ENCODE measurements around the gene GRB2. TPM values are rescaled to one million over a fixed set of nuclear protein-coding genes. Genes with fewer than 3 reads are reported as not detected.

Gene GRB2
- total RNA-seq, 1 donor from 2014 or later, result 181 TPM

- H3K4me1 ChIP-seq, result peaks cover 86% of the 10 kb centered on the region
- no peak for DNase-seq
- H3K4me3 ChIP-seq, result no peak overlapping the region
- H3K9me3 ChIP-seq, result no peaks in the 10 kb centered on the region
- no peak for TF ChIP-seq CTCF (IDR thresholded peaks at IDR 0.05)
- intact Hi-C loops (cut with DNase I), result no loop called here
- H3K27me3 ChIP-seq (ENCODE audit: low read depth), result no peaks in the 10 kb centered on the region
- no peak overlapping the region for H3K27ac ChIP-seq
- H3K36me3 ChIP-seq, result peaks cover 10% of the 10 kb centered on the region
- ATAC-seq, result no peak
Measured at GRCh38 chr17:75396025-75396424, 9.5 kb downstream of the GRB2 start.

- peaks cover 84% of the 10 kb centered on the region for H3K4me1 ChIP-seq
- intact Hi-C loops (cut with DNase I), result no loop called here
Measured at GRCh38 chr17:75394332-75394918, 11.1 kb downstream of the GRB2 start.

GRCh38 chr17:75393523-75394331 lies 11.8 kb downstream of the GRB2 start:
- Histone ChIP-seq H3K27me3 (ENCODE audit: low read depth) (no peaks in the 10 kb centered on the region), H3K4me3 (peak overlapping the region; percentile 62), H3K36me3 (peaks cover 11% of the 10 kb centered on the region), H3K4me1 (peaks cover 85% of the 10 kb centered on the region), H3K27ac (peak overlapping the region; percentile 74), H3K9me3 (no peaks in the 10 kb centered on the region)
- peak; percentile 4 for TF ChIP-seq CTCF (IDR thresholded peaks at IDR 0.05)
- DNase-seq (peak; percentile 99), ATAC-seq (peak; percentile 100)
- intact Hi-C loops (cut with DNase I), result no loop called here

More at GRCh38 chr17:75394332-75394918, 11.1 kb downstream of the GRB2 start:
- H3K4me3 ChIP-seq, result peak overlapping the region; percentile 62
- DNase-seq (no peak), ATAC-seq (no peak)
- H3K9me3 ChIP-seq, result no peaks in the 10 kb centered on the region
- TF ChIP-seq CTCF (IDR thresholded peaks at IDR 0.05), result no peak
- peaks cover 11% of the 10 kb centered on the region for H3K36me3 ChIP-seq
- H3K27ac ChIP-seq, result peak overlapping the region; percentile 74
- no peaks in the 10 kb centered on the region for H3K27me3 ChIP-seq (ENCODE audit: low read depth)

- Histone ChIP-seq H3K4me3 (peak overlapping the region; percentile 62), H3K4me1 (peaks cover 82% of the 10 kb centered on the region)
- ATAC-seq, result no peak
Measured at GRCh38 chr17:75392559-75392958, 12.9 kb downstream of the GRB2 start.

GRCh38 chr17:75390982-75391381 lies 14.5 kb downstream of the GRB2 start:
- no peak for DNase-seq
- Histone ChIP-seq H3K27ac (no peak overlapping the region), H3K9me3 (no peaks in the 10 kb centered on the region), H3K36me3 (peaks cover 14% of the 10 kb centered on the region), H3K4me3 (no peak overlapping the region), H3K4me1 (peaks cover 71% of the 10 kb centered on the region), H3K27me3 (ENCODE audit: low read depth) (no peaks in the 10 kb centered on the region)
- TF ChIP-seq CTCF (IDR thresholded peaks at IDR 0.05), result no peak
- ATAC-seq, result no peak
- intact Hi-C loops (cut with DNase I), result no loop called here

More at GRCh38 chr17:75392559-75392958, 12.9 kb downstream of the GRB2 start:
- no peaks in the 10 kb centered on the region for H3K9me3 ChIP-seq
- no peak for TF ChIP-seq CTCF (IDR thresholded peaks at IDR 0.05)
- intact Hi-C loops (cut with DNase I), result no loop called here
- no peak for DNase-seq
- H3K27me3 ChIP-seq (ENCODE audit: low read depth), result no peaks in the 10 kb centered on the region
- peaks cover 11% of the 10 kb centered on the region for H3K36me3 ChIP-seq
- H3K27ac ChIP-seq, result no peak overlapping the region
